Measurements from ENCODE around the gene AFMID. TPM values are rescaled to one million over a fixed set of nuclear protein-coding genes. Genes with fewer than 3 reads are reported as not detected.
"Not testable (repeated sequence)": the region's sequence is repeated elsewhere in the genome, so short reads cannot be mapped to it uniquely, and the experiment has no call there.

Gene AFMID
- total RNA-seq, 2 donors from 2014 or later: 27.1 to 60.6 TPM

- Mint-ChIP-seq H3K27ac (peak overlapping the region; percentile 60 to 65), H3K36me3 (no peaks in the 10 kb centered on the region), H3K9me3 (no peaks in the 10 kb centered on the region)
- DNase-seq (ENCODE audit: low spot score in 2 of 2) (no peak), ATAC-seq (peak; percentile 34 to 63)
These were observed 39.7 kb upstream of the AFMID start for GRCh38 chr17:78147315-78147998.

DNA sequence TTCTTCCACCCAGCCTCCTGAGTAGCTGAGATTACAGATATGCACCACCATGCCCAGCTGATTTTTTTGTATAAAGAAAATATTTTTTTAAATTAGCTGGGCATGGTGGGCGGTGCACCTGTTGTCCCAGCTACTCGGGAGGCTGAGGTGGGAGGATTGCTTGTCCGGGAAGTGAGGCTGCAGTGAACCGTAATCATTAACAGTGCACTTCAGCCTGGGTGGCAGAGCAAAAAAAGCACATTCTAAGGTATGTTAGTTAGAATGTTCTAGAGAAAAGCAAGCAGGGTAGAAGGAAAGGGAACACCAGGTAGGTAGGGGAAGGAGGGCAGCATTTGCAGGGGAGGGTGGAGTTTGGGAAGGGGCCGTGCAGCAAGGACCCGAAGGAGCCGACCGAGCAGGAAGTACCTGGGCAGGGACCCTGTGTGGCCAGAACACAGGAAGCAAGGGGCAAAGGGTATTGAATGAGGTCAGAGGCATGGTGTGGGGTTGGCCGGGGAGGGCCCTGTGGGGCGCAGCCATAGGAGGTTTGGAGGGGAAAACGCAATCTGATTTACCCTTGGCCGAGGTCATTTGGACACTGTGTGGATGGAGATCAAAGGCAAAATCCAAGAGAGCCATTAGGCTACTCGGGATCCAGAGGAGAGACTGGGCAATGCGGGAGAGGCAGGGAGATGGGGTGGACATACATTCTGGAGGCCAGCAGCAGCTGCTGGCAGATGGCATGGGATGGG, 38.7 kb upstream of the AFMID start:
- peak overlapping the region; percentile 45 to 62 for H3K27ac Mint-ChIP-seq
- no peak for DNase-seq (ENCODE audit: low spot score in 2 of 2)

GRCh38 chr17:78151514-78152008, 35.6 kb upstream of the AFMID start:
- DNase-seq (ENCODE audit: low spot score in 2 of 2) (no peak), ATAC-seq (no peak)
- Mint-ChIP-seq H3K9me3 (no peaks in the 10 kb centered on the region), H3K27ac (no peak overlapping the region), H3K36me3 (no peaks in the 10 kb centered on the region)

More for the DNA sequence above, 38.7 kb upstream of the AFMID start:
- no peak for ATAC-seq
- Mint-ChIP-seq H3K9me3 (no peaks in the 10 kb centered on the region), H3K36me3 (no peaks in the 10 kb centered on the region)

DNA sequence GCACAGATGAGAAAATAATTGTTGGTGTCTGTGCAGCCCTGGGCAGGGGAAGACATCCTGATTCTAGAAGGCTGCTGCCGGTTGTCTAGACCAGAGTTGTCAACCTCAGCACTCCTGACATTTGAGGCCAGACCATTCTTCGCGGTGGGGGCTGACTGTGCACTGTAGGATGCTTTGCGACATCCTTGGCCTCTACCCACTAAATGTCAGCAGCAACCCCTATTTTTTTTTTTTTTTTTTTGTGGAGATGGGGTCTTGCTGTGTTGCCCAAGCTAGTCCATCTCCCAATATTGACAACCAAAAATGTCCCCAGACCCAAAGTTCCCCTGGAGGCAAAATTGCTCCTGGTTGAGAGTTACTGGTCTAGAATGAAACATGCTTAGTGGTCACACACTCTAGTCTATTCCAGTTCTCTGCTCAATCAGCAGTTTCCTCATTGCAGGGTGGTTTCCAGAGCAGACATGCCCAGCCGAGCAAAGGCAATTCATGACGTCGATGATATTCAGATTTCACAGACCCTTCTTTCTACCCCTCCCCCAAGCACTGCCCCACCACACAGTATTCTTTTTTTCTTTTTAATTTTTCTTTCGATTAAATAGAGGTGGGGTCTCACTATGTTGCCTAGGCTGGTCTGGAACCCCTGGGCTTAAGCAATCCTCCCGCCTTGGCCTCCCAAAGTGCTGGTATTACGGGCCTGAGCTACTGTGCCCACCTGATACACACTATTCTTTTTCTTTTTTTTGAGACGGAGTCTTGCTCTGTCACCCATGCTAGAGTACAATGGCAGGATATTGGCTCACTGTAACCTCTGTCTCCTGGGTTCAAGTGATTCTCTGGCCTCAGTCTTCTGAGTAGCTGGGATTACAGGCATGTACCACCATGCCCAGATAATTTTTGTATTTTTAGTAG, 32.0 kb upstream of the AFMID start:
- H3K36me3 Mint-ChIP-seq: no peaks in the 10 kb centered on the region
- peak overlapping the region in 1 of 2 donors; percentile 30 for H3K27ac Mint-ChIP-seq
- no peaks in the 10 kb centered on the region for H3K9me3 Mint-ChIP-seq

GRCh38 chr17:78159575-78160158, 27.5 kb upstream of the AFMID start:
- no peaks in the 10 kb centered on the region for H3K9me3 Mint-ChIP-seq
- no peaks in the 10 kb centered on the region for H3K36me3 Mint-ChIP-seq
- H3K27ac Mint-ChIP-seq: peak overlapping the region in 1 of 2 donors; percentile 94
- DNase-seq (ENCODE audit: low spot score in 2 of 2) (no peak), ATAC-seq (peak; percentile 73 to 93)

More for the DNA sequence above, 32.0 kb upstream of the AFMID start:
- no peak for DNase-seq (ENCODE audit: low spot score in 2 of 2)
- peak in 1 of 2 donors; percentile 71 for ATAC-seq

- ATAC-seq: no peak
- H3K9me3 Mint-ChIP-seq: no peaks in the 10 kb centered on the region
- no peaks in the 10 kb centered on the region for H3K36me3 Mint-ChIP-seq
- DNase-seq (ENCODE audit: low spot score in 2 of 2): no peak
- H3K27ac Mint-ChIP-seq: no peak overlapping the region
These were observed 23.0 kb upstream of the AFMID start for GRCh38 chr17:78163881-78164747.

GRCh38 chr17:78164748-78165607, 22.2 kb upstream of the AFMID start:
- DNase-seq (ENCODE audit: low spot score in 2 of 2) (no peak), ATAC-seq (no peak)
- Mint-ChIP-seq H3K36me3 (no peaks in the 10 kb centered on the region), H3K9me3 (no peaks in the 10 kb centered on the region), H3K27ac (no peak overlapping the region)

DNA sequence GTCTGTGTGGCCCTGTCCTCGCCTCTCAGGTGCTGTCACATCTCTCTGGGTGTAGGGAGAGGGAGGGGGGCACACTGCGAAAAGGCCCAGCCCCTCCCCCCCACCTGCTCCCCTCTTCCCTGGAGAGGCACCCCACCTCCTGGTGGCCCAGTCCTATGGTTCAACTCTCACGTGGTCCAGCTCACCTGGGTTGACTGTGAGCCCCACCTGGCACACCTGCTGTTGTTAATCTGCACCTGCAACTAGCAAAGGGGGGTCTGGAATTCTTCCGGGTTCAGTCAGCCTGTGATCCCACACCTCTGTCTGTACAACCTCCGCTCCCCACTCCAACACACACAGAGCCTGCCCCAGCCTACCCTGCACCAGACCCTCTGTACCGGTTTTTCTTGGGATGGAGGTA, 20.7 kb upstream of the AFMID start:
- ATAC-seq (no peak), DNase-seq (ENCODE audit: low spot score in 2 of 2) (no peak)
- no peaks in the 10 kb centered on the region for H3K9me3 Mint-ChIP-seq
- no peak overlapping the region for H3K27ac Mint-ChIP-seq
- H3K36me3 Mint-ChIP-seq: no peaks in the 10 kb centered on the region

- peak; percentile 82 to 95 for DNase-seq (ENCODE audit: low spot score in 2 of 2)
- H3K9me3 Mint-ChIP-seq: no peaks in the 10 kb centered on the region
These were observed 18.8 kb upstream of the AFMID start, which contains the start of gene SYNGR2 for GRCh38 chr17:78168242-78168902. Gene SYNGR2 (plus strand): TSS chr17:78168581. CDS start chr17:78168617, 36 bp downstream.

GRCh38 chr17:78168903-78169793, 18.0 kb upstream of the AFMID start:
- DNase-seq (ENCODE audit: low spot score in 2 of 2) (peak in 1 of 2 donors; percentile 76), ATAC-seq (peak; percentile 46 to 64)
- no peaks in the 10 kb centered on the region for H3K9me3 Mint-ChIP-seq
- peaks cover 7 to 15% of the 10 kb centered on the region in 2 donors for H3K36me3 Mint-ChIP-seq
- H3K27ac Mint-ChIP-seq: peak overlapping the region; percentile 83 to 87

More at GRCh38 chr17:78168242-78168902, 18.8 kb upstream of the AFMID start, which contains the start of gene SYNGR2:
- ATAC-seq: peak; percentile 81 to 86
- Mint-ChIP-seq H3K27ac (peak within 1 kb of the TSS; percentile 83 to 87), H3K36me3 (peaks cover 0 to 7% of the 10 kb centered on the region in 2 donors)

GRCh38 chr17:78170692-78171590, 16.2 kb upstream of the AFMID start:
- ATAC-seq: no peak
- no peak for DNase-seq (ENCODE audit: low spot score in 2 of 2)
- H3K9me3 Mint-ChIP-seq: no peaks in the 10 kb centered on the region
- H3K27ac Mint-ChIP-seq: peak overlapping the region; percentile 77 to 83
- peaks cover 7 to 17% of the 10 kb centered on the region in 2 donors for H3K36me3 Mint-ChIP-seq

- peak overlapping the region; percentile 55 to 83 for H3K27ac Mint-ChIP-seq
- peaks cover 7 to 17% of the 10 kb centered on the region in 2 donors for H3K36me3 Mint-ChIP-seq
- not testable (repeated sequence) for ATAC-seq; DNase-seq (ENCODE audit: low spot score in 2 of 2); H3K9me3 Mint-ChIP-seq
These were observed 15.4 kb upstream of the AFMID start for GRCh38 chr17:78171591-78172248.
